Muscle of leg (tissue), 11 donors: Measurements from ENCODE around the gene CHIA. TPM values are rescaled to one million over a fixed set of nuclear protein-coding genes. Genes with fewer than 3 reads are reported as not detected.
"Not testable (repeated sequence)": the region's sequence is repeated elsewhere in the genome, so short reads cannot be mapped to it uniquely, and the experiment has no call there.

Experiments
- DNase-seq: peaks from one replicate; pipeline ENCODE4 v3.0.0; 2013
- H3K27ac ChIP-seq: one replicate; pipeline ENCODE4 v1.5.1; 2013; ENCODE audit warnings: mild to moderate bottlenecking, low read length, control low read depth
- H3K27me3 ChIP-seq: one replicate; pipeline ENCODE4 v1.6.1; 2013; ENCODE audit warnings: low read length; ENCODE audit not compliant: control insufficient read depth, insufficient read depth
- H3K36me3 ChIP-seq: one replicate; pipeline ENCODE4 v1.6.1; 2013; ENCODE audit warnings: low read length; ENCODE audit not compliant: control insufficient read depth, insufficient read depth
- H3K4me1 ChIP-seq: one replicate; pipeline ENCODE4 v1.6.1; 2013; ENCODE audit warnings: low read length; ENCODE audit not compliant: control insufficient read depth, insufficient read depth
- H3K4me3 ChIP-seq: one replicate; pipeline ENCODE4 v1.5.1; 2013; ENCODE audit warnings: low read length, control low read depth
- H3K9me3 ChIP-seq: replicated peaks from 2 replicates; pipeline ENCODE4 v1.6.1; 2013; ENCODE audit warnings: low read depth, low read length; ENCODE audit not compliant: control insufficient read depth
- WGBS: methylation state at CpG from one replicate; pipeline ENCODE4 v1.1.5; 2013; ENCODE audit warnings: missing lambda C conversion rate; ENCODE audit not compliant: insufficient coverage; 5-methylcytosine and 5-hydroxymethylcytosine counted together
- polyA plus RNA-seq, 8 donors: library from polyadenylated mRNA; unstranded; fragments of 120-200 nt; gene quantifications; one replicate each; pipeline versions ENCODE4 v1.2.1 to v1.2.3, GENCODE V29; 2013; ENCODE audit warnings: inconsistent platforms in 1 of 8, low replicate concordance in 1 of 8; ENCODE audit not compliant: insufficient read length in 8 of 8, insufficient read depth in 1 of 8
- total RNA-seq: library from RNA; stranded (reverse); fragments of 120-200 nt; gene quantifications from one replicate; pipeline ENCODE4 v1.2.4, GENCODE V29; 2013

Gene CHIA
- total and polyA plus RNA-seq, 9 donors: not detected

DNA sequence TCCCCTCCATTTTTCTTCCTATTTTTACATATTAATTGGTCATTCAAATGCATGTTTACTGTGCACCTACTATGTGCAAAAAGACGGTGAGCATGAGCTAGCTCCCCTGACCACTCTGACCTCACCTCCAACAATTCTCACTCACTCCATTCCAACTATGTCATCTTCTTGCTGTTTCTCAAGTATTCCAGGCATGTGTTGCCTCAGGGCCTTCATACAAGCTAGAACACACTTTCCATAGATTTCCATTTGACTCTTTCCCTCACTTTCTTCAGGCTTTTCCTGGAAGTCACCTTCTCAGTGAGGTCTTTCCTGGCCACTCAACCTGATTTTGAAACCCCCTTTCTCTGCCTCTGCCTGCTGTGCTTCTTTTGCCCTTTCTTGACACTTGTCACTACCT is 32.6 kb downstream of the CHIA start:
- DNase-seq: no peak
- Histone ChIP-seq H3K9me3 (no peaks in the 10 kb centered on the region), H3K4me3 (no peak overlapping the region), H3K27ac (no peak overlapping the region), H3K36me3 (no peaks in the 10 kb centered on the region), H3K27me3 (no peaks in the 10 kb centered on the region), H3K4me1 (no peaks in the 10 kb centered on the region)
- 83% methylated on average over 1 of the region's 1 CpG for WGBS

DNA sequence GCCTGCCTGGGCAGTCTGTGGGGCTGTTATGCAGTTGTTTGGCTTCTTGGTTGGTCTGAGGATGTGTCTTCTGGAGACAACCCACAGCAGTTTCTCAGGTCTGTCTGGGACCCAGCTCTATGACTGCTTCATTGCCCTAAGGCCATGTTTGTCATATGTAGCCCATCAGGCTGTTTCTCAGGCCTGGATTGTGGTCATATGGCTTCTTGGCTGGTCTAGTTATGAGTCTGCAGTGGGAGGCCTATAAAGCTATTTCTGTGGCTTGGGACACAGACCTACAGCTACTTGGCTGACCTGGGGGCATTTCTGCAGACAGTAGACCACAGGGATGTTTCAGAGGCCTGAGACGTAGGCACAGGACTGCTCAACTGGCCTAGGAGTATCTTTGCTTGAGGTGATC is 41.5 kb downstream of the CHIA start:
- H3K9me3 ChIP-seq: peaks cover 11% of the 10 kb centered on the region
- 100% methylated on average over 1 of the region's 1 CpG for WGBS

DNA sequence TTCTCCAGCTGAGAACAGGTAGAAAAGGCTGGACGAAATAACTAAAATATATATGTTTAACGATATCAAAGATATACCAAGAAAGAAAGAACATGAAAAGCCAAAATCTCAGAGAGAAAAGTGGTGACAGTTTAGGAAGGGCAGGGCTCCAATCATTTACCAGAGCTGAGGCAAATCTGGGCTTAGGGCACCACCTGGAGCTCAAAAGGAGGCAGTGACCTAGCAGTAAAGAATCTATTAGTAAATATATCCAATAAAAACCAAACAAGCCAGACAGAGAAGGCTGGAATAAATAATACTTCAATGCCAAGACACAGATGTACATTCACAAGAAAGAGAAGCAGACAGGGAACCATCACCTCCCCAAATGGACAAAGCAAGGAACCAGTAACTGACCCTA is 43.5 kb downstream of the CHIA start:
- no peaks in the 10 kb centered on the region for H3K36me3 ChIP-seq
- H3K27me3 ChIP-seq: no peaks in the 10 kb centered on the region
- DNase-seq: no peak
- H3K4me1 ChIP-seq: no peaks in the 10 kb centered on the region
- peaks cover 6% of the 10 kb centered on the region for H3K9me3 ChIP-seq
- no CpG with 5 or more reads among the region's 2 CpGs for WGBS
- no peak overlapping the region for H3K4me3 ChIP-seq
- no peak overlapping the region for H3K27ac ChIP-seq

More for the DNA sequence above, 41.5 kb downstream of the CHIA start:
- H3K4me1 ChIP-seq: no peaks in the 10 kb centered on the region
- H3K27me3 ChIP-seq: no peaks in the 10 kb centered on the region
- H3K4me3 ChIP-seq: no peak overlapping the region
- no peak overlapping the region for H3K27ac ChIP-seq
- DNase-seq: no peak
- no peaks in the 10 kb centered on the region for H3K36me3 ChIP-seq

DNA sequence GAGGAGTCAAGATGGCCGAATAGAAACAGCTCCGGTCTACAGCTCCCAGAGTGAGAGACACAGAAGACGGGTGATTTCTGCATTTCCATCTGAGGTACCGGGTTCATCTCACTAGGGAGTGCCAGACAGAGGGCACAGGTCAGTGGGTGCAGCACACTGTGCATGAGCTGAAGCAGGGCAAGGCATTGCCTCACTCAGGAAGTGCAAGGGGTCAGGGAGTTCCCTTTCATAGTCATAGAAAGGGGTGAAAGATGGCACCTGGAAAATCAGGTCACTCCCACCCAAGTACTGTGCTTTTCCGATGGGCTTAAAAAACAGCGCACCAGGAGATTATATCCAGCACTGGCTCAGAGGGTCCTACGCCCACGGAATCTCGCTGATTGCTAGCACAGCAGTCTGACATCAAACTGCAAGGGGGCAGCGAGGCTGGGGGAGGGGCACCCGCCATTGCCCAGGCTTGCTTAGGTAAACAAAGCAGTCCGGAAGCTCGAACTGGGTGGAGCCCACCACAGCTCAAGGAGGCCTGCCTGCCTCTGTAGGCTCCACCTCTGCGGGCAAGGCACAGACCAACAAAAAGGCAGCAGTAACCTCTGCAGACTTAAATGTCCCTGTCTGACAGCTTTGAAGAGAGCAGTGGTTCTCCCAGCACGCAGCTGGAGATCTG is 44.7 kb downstream of the CHIA start:
- H3K4me3 ChIP-seq, H3K9me3 ChIP-seq, DNase-seq, H3K4me1 ChIP-seq, H3K27me3 ChIP-seq, H3K36me3 ChIP-seq, H3K27ac ChIP-seq: not testable (repeated sequence)
- 86% methylated on average over 12 of the region's 15 CpGs for WGBS

DNA sequence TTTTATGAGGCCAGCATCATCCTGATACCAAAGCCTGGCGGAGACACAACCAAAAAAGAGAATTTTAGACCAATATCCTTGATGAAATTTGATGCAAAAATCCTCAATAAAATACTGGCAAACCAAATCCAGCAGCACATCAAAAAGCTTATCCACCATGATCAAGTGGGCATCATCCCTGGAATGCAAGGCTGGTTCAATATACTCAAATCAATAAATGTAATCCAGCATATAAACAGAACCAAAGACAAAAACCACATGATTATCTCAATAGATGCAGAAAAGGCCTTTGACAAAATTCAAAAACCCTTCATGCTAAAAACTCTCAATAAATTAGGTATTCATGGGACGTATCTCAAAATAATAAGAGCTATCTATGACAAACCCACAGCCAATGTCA is 48.2 kb downstream of the CHIA start:
- no CpG with 5 or more reads among the region's 2 CpGs for WGBS
- H3K36me3 ChIP-seq, H3K27ac ChIP-seq, H3K4me1 ChIP-seq, H3K9me3 ChIP-seq, H3K4me3 ChIP-seq, DNase-seq, H3K27me3 ChIP-seq: not testable (repeated sequence)

DNA sequence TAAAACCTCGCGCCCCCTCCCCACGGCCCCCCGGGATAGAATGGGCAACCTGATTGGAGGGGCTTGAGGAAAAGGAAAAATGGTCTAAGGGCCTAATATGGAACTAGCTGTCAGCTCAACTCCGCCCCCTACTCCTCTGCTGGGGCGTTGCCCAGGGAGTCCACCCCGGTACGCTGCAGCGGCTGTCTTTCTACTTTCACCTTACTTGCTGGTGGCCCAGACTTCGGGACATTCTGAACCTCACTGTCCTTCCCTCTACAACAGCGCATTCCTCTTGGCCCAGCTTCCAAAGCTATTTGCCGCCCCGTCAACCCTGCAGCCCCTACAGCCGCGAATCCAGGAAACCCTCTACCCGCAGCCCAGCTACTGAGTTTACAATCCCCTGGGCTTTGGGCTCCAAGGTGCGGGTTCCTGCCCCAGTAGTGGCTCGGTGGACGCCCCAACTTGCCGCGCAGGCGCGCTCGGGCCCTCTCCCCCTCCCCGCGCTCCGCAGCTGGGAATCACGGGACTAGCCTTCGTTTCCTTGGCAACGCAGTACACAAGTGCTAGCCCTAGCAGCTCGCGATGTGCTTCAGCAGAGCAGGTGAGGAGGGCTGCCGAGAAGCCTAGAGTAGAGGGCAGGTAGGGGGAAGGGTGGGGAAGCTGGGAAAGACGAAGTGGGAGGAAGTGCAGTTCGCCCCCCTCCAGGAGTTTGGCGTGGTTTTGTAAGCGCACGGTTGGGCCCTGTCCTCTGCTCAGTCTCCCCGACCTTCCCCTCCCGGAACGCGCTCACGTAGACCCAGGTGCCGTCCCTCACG is 55.6 kb downstream of the CHIA start:
- Histone ChIP-seq H3K9me3 (no peaks in the 10 kb centered on the region), H3K4me3 (peak overlapping the region; percentile 53), H3K36me3 (no peaks in the 10 kb centered on the region), H3K27ac (peak overlapping the region; percentile 15), H3K4me1 (peaks cover 5% of the 10 kb centered on the region), H3K27me3 (peaks cover 7% of the 10 kb centered on the region)
- DNase-seq: peak; percentile 94
- 1% methylated on average over 38 of the region's 45 CpGs for WGBS

DNA sequence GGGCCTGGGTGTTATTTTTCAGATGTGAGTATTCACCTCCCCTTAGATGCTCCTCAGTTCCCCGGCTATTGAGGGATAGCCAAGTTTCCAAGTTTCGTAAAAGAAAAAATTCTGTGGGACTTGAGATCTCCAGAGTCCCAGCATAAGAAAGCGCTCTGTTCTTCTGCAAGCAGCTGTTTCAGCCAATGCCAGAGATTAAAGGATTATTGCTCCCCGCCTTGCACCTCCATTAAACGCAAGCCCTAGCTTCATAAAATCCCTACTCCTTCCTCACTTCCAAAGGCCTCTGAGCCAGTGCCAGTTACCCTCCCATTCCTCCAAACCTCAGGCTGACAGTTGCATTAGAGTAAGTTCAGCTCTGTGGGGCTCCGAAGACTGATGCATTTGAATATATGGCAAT is 56.4 kb downstream of the CHIA start:
- no peak overlapping the region for H3K27ac ChIP-seq
- WGBS: 0% methylated on average over 1 of the region's 6 CpGs
- DNase-seq: peak; percentile 26

DNA sequence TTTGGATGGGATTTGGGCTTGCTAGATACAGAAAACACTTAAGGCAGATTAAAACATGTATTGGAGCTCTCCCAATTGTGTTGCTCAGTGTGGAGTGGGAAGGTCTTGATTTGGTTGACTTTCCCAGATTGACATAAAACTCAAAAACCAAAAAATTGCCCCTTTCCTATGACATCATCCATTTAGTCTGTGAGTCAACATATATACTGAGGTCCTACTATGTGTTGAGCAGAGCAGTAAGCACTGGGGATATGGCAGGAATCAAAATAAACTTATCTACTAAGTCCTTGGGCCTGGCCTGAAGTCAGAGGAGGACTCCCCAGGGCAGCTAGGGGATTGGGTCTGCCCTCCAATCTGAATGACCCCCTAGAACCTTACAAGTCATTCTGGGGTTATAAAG is 61.0 kb downstream of the CHIA start:
- peaks cover 2% of the 10 kb centered on the region for H3K4me1 ChIP-seq
- no peaks in the 10 kb centered on the region for H3K9me3 ChIP-seq
- no peak for DNase-seq
- no peak overlapping the region for H3K27ac ChIP-seq
- no peaks in the 10 kb centered on the region for H3K36me3 ChIP-seq
- H3K4me3 ChIP-seq: no peak overlapping the region
- H3K27me3 ChIP-seq: peaks cover under 1% of the 10 kb centered on the region

More for the DNA sequence above, 56.4 kb downstream of the CHIA start:
- Histone ChIP-seq H3K27me3 (peaks cover 7% of the 10 kb centered on the region), H3K36me3 (no peaks in the 10 kb centered on the region), H3K4me3 (no peak overlapping the region), H3K4me1 (peaks cover 5% of the 10 kb centered on the region), H3K9me3 (no peaks in the 10 kb centered on the region)

DNA sequence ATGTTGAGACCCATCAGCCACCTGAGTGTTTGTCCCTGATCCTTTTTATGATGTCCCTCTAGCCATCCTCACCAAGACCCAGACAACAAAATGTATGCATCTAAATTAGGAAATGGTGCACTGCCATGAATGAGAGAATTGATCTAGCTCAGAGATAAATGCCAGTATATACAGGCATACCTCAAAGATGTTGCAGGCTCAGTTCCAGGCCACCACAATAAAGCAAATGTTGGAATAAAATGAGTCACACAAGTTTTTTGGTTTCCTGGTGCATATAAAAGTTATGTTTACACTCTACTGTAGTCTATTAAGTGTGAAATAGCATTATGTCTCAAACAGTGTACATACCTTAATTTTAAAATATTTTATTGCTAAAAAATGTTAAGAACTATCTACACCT is 63.9 kb downstream of the CHIA start:
- Histone ChIP-seq H3K27ac (no peak overlapping the region), H3K27me3 (no peaks in the 10 kb centered on the region), H3K4me1 (no peaks in the 10 kb centered on the region), H3K36me3 (no peaks in the 10 kb centered on the region), H3K9me3 (no peaks in the 10 kb centered on the region), H3K4me3 (no peak overlapping the region)
- no peak for DNase-seq

DNA sequence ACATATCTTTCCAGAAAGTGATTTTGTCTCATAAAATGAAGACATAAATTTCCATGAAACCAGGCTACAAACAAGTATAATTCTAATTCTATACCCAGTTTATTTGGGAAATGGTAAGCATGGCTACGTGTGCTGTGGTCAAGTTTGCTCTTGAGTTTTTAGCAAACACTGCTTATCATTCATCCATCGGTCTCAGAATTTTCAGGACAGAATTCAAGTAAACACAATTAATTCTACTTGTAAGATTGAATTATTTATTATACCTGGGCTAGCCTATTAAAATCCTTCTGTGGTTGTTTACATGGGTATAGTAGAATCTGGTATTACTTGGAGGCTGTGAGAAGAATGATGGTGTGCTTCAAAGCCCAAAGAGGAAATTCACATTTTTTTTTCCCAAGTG is 68.3 kb downstream of the CHIA start:
- DNase-seq: no peak
- H3K27ac ChIP-seq: no peak overlapping the region
- H3K4me1 ChIP-seq: no peaks in the 10 kb centered on the region
- no peaks in the 10 kb centered on the region for H3K27me3 ChIP-seq
- no peaks in the 10 kb centered on the region for H3K9me3 ChIP-seq
- WGBS: no CpG with 5 or more reads among the region's 2 CpGs
- H3K36me3 ChIP-seq: no peaks in the 10 kb centered on the region
- H3K4me3 ChIP-seq: no peak overlapping the region
